Endothelial cell of umbilical vein (primary cell): ENCODE results near the gene DMXL2. TPM values are rescaled to one million over a fixed set of nuclear protein-coding genes. Genes with fewer than 3 reads are reported as not detected.

Experiments used
- BruUV-seq: library from RNA; stranded (reverse); fragments of 400-500 nt; replicated peaks from 2 replicates; lab custom pipeline; 2021; lab: Mats Ljungman, UMichigan
- CTCF ChIA-PET: fragments of 300-600, 350-600 bp; sonication (Branson Sonifier 250); formaldehyde crosslinking; loops from one replicate; lab custom pipeline; 2021; ENCODE audit warnings: antibody characterized with exemption, inconsistent platforms; lab: Charles Lee
- POLR2A ChIA-PET: fragments of 300-600, 350-600 bp; sonication (Branson Sonifier 250); formaldehyde crosslinking; loops from one replicate; lab custom pipeline; 2021; ENCODE audit warnings: antibody characterized with exemption, inconsistent platforms; lab: Charles Lee
- DNase-seq: peaks from one replicate; pipeline ENCODE4 v3.0.0-alpha.2; 2011; ENCODE audit warnings: low read depth, low spot score
- FAIRE-seq: peaks from 2 replicates; lab custom pipeline; 2011; peaks lifted over from hg19 to GRCh38; lab: Jason Lieb, UNC
- H2AFZ ChIP-seq: 2 replicates; pipeline ENCODE4 v1.6.0; 2012; ENCODE audit warnings: low read depth, low read length, control low read depth, inconsistent platforms
- H3K27ac ChIP-seq: 2 replicates; pipeline ENCODE4 v1.5.1; 2011; ENCODE audit warnings: low read depth, mild to moderate bottlenecking, control low read depth, low read length, moderate library complexity; ENCODE audit not compliant: insufficient read depth
- H3K27me3 ChIP-seq, 2 experiments: 2 replicates each; pipeline versions ENCODE4 v1.6.0 to v1.6.1; 2011; ENCODE audit warnings: low read length in 2 of 2, mixed read lengths in 1 of 2; ENCODE audit not compliant: control insufficient read depth in 2 of 2, insufficient read depth in 2 of 2
- H3K36me3 ChIP-seq, 2 experiments: 2 replicates in 1 of 2; 3 replicates in 1 of 2; pipeline ENCODE4 v1.5.1; 2011; ENCODE audit warnings: low read length in 2 of 2, mild to moderate bottlenecking in 1 of 2, moderate library complexity in 1 of 2; ENCODE audit not compliant: control insufficient read depth in 2 of 2, insufficient read depth in 2 of 2; ENCODE audit errors: extremely low read depth in 1 of 2
- H3K4me1 ChIP-seq: 3 replicates; pipeline ENCODE4 v1.5.1; 2011; ENCODE audit warnings: mild to moderate bottlenecking, low read length; ENCODE audit not compliant: control insufficient read depth, insufficient read depth; ENCODE audit errors: extremely low read depth
- H3K4me2 ChIP-seq: 2 replicates; pipeline ENCODE4 v1.6.1; 2011; ENCODE audit warnings: low read length, control low read depth, mixed read lengths; ENCODE audit not compliant: insufficient read depth
- H3K4me3 ChIP-seq, 3 experiments: fragments of 200-600 bp in 1 of 3; sonication (generic), shearing (Covaris generic) in 1 of 3; replicated peaks in 1 of 3; 2 replicates each; pipeline ENCODE4 v1.5.1; 2011 to 2016; ENCODE audit warnings: control low read depth in 3 of 3, low read length in 3 of 3, mild to moderate bottlenecking in 2 of 3, inconsistent platforms in 1 of 3, low read depth in 1 of 3, moderate library complexity in 1 of 3; ENCODE audit not compliant: insufficient read depth in 1 of 3
- H3K79me2 ChIP-seq: 2 replicates; pipeline ENCODE4 v1.6.0; 2012; ENCODE audit warnings: low read length, inconsistent platforms; ENCODE audit not compliant: control insufficient read depth, insufficient read depth
- H3K9ac ChIP-seq: replicated peaks from 2 replicates; pipeline ENCODE3; 2011; ENCODE audit warnings: low read length, control low read depth; ENCODE audit not compliant: insufficient read depth; ENCODE audit errors: extremely low read depth
- H3K9me1 ChIP-seq: replicated peaks from 3 replicates; pipeline ENCODE4 v1.6.0; 2011; ENCODE audit warnings: mild to moderate bottlenecking, low read length; ENCODE audit not compliant: control insufficient read depth, insufficient read depth; ENCODE audit errors: extremely low read depth
- H3K9me3 ChIP-seq: replicated peaks from 2 replicates; pipeline ENCODE4 v1.5.1; 2012; ENCODE audit warnings: low read length, inconsistent platforms; ENCODE audit not compliant: control insufficient read depth, insufficient read depth
- H4K20me1 ChIP-seq: replicated peaks from 2 replicates; pipeline ENCODE3; 2011; ENCODE audit warnings: mild to moderate bottlenecking, low read length; ENCODE audit not compliant: control insufficient read depth, insufficient read depth; ENCODE audit errors: extremely low read depth
- MAX ChIP-seq: IDR thresholded peaks from 2 replicates; pipeline ENCODE4 v1.6.1; 2011; ENCODE audit not compliant: insufficient read depth, insufficient read length
- dilution Hi-C: fragments of 300-500 bp; cut with MboI; formaldehyde crosslinking; loops from one replicate; pipeline ENCODE4 v1.15.0; 2019; ENCODE audit warnings: low sequenced_read_pairs; ENCODE audit not compliant: extremely low pct_ligation_motif_present
- intact Hi-C: fragments of 100-400 bp; cut with micrococcal nuclease; formaldehyde crosslinking; loops from one replicate; pipeline ENCODE4 v1.10.0; 2022
- polyA plus RNA-seq, 4 experiments: library from polyadenylated mRNA; depleted of rRNA in 3 of 4; stranded (reverse) in 3 of 4; unstranded in 1 of 4; fragments of >200 nt; gene quantifications; 2 replicates each; pipeline versions ENCODE4 v1.2.1 to v1.2.3, GENCODE V29; 2011 to 2012; ENCODE audit warnings: missing spikeins in 1 of 4
- total RNA-seq: library from RNA; stranded (reverse); gene quantifications from 2 replicates; pipeline ENCODE4 v1.2.3, GENCODE V29; 2021
- TF ChIP-seq, protein P1 (sequence below), 2 donors: IDR thresholded peaks; 1 replicate in 1 of 2; 2 replicates in 1 of 2; pipeline ENCODE4 v1.5.1; 2011; ENCODE audit warnings: low read length in 2 of 2, mild to moderate bottlenecking in 2 of 2, moderate library complexity in 2 of 2, control low read depth in 1 of 2, inconsistent platforms in 1 of 2, low read depth in 1 of 2; ENCODE audit not compliant: insufficient read depth in 1 of 2; ENCODE audit errors: extremely low read depth in 1 of 2

The DMXL2 gene
- total and polyA plus RNA-seq, 2 donors (not counting 3 experiments of a cell fraction or from before 2014, with no cell fraction given), result 6.3 to 10.8 TPM

DNA sequence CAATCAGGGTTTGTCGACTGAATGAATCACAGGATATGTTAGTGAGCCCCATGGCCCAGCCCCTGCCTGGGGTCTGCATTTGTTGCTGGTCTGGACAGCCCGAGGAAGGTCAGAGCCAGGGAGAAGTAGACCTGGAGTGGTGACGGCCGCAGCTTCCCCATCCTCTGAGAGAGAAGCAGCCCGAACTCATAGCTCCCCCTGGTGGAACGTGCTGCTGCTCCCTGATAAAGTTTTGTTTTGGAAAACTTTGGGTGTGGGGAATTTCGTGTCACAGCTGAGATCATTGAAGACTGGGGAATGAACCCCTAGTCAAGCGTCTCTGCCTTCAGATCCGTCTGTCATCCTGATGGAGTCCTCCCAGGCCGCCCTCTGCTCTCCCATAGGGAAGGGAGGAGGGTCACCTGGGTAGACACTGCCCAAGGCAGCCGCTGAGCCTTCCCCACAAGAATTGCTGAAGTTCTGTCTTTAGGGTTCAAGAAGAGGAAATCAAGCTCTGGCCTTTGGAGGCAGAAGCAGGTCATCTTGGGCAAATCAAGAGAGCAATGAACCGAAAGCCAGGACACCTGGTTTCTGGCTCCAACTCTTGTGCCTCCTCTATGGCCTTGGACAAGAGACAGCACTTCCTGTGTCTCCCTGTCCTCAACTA, 220.6 kb downstream of the DMXL2 start:
- peak; percentile 61 for FAIRE-seq
- dilution Hi-C loops (no loop called here), intact Hi-C loops (loop anchor here (2.0 kb wide), 1 partner anchor 239 kb away; no protein-coding TSS in a partner anchor)
- ChIA-PET CTCF (interaction anchor here (0.7 to 6.0 kb wide), 48 partner anchors 8 to 452 kb away, joined by 3 to 55 read pairs (median 5); no protein-coding TSS in a partner anchor), POLR2A (no interaction called here)
- Histone ChIP-seq H3K4me1 (no peaks in the 10 kb centered on the region), H2AFZ (no peak overlapping the region), H3K27me3 (peaks cover 68 to 69% of the 10 kb centered on the region in 2 experiments), H3K36me3 (no peaks in the 10 kb centered on the region), H3K79me2 (no peaks in the 10 kb centered on the region), H3K9ac (no peak overlapping the region), H3K9me1 (no peaks in the 10 kb centered on the region), H4K20me1 (no peaks in the 10 kb centered on the region), H3K27ac (no peak overlapping the region), H3K4me3 (no peak overlapping the region), H3K9me3 (no peaks in the 10 kb centered on the region), H3K4me2 (no peak overlapping the region)
- TF ChIP-seq, protein P1, sequence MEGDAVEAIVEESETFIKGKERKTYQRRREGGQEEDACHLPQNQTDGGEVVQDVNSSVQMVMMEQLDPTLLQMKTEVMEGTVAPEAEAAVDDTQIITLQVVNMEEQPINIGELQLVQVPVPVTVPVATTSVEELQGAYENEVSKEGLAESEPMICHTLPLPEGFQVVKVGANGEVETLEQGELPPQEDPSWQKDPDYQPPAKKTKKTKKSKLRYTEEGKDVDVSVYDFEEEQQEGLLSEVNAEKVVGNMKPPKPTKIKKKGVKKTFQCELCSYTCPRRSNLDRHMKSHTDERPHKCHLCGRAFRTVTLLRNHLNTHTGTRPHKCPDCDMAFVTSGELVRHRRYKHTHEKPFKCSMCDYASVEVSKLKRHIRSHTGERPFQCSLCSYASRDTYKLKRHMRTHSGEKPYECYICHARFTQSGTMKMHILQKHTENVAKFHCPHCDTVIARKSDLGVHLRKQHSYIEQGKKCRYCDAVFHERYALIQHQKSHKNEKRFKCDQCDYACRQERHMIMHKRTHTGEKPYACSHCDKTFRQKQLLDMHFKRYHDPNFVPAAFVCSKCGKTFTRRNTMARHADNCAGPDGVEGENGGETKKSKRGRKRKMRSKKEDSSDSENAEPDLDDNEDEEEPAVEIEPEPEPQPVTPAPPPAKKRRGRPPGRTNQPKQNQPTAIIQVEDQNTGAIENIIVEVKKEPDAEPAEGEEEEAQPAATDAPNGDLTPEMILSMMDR (IDR thresholded peaks at IDR 0.05; ENCODE audit: extremely low read depth in 1 of 2, insufficient read depth in 1 of 2, low read depth in 1 of 2, low read length in 2 of 2), result peak; percentile 73 to 83
- TF ChIP-seq MAX, result no peak
- DNase-seq, result peak; percentile 13
- BruUV-seq, result no TSS peak
